GM21528 (cell line): ENCODE measurements around the gene SGPP1.
A peak's percentile ranks its signal among the peaks of the same experiment; 100 is the strongest.
"Not testable (repeated sequence)": the region's sequence is repeated elsewhere in the genome, so short reads cannot be mapped to it uniquely, and the experiment has no call there.

Source experiments
- ATAC-seq: cut with Tn5 transposase; IDR thresholded peaks from one replicate; pipeline ENCODE4 v1.9.1; 2021; ENCODE audit warnings: mild to moderate bottlenecking, moderate library complexity; ENCODE audit not compliant: unreplicated experiment, low FRiP score

Gene SGPP1

GRCh38 chr14:63727736-63728728 is at the start of gene SGPP1:
Gene SGPP1 (minus strand): TSS chr14:63728065. CDS start chr14:63727944, 121 bp downstream.
- peak; percentile 83 for ATAC-seq

GRCh38 chr14:63777024-63777423 is 49.2 kb upstream of the SGPP1 start:
- no peak for ATAC-seq

GRCh38 chr14:63773504-63773903 is 45.6 kb upstream of the SGPP1 start:
- ATAC-seq = no peak

GRCh38 chr14:63770187-63770807 is 42.4 kb upstream of the SGPP1 start:
- peak; percentile 63 for ATAC-seq

- ATAC-seq = no peak
Observed at GRCh38 chr14:63766611-63767010, 38.7 kb upstream of the SGPP1 start.

- no peak for ATAC-seq
Observed at GRCh38 chr14:63764620-63765139, 36.8 kb upstream of the SGPP1 start.

- ATAC-seq = no peak
Observed at GRCh38 chr14:63764103-63764502, 36.2 kb upstream of the SGPP1 start.

GRCh38 chr14:63761351-63762117 is 33.7 kb upstream of the SGPP1 start:
- no peak for ATAC-seq

- no peak for ATAC-seq
Observed at GRCh38 chr14:63760014-63760413, 32.1 kb upstream of the SGPP1 start.

GRCh38 chr14:63759456-63759855 is 31.6 kb upstream of the SGPP1 start:
- peak; percentile 69 for ATAC-seq

GRCh38 chr14:63757211-63757610 is 29.3 kb upstream of the SGPP1 start:
- no peak for ATAC-seq

- ATAC-seq = no peak
Observed at GRCh38 chr14:63752449-63753169, 24.7 kb upstream of the SGPP1 start.

GRCh38 chr14:63751076-63751475 is 23.2 kb upstream of the SGPP1 start:
- ATAC-seq = not testable (repeated sequence)

- ATAC-seq = no peak
Observed at GRCh38 chr14:63747846-63748245, 20.0 kb upstream of the SGPP1 start.

GRCh38 chr14:63745858-63746425 is 18.1 kb upstream of the SGPP1 start:
- ATAC-seq = peak; percentile 76

- no peak for ATAC-seq
Observed at GRCh38 chr14:63745272-63745671, 17.4 kb upstream of the SGPP1 start.

- ATAC-seq = peak; percentile 93
Observed at GRCh38 chr14:63737582-63738006, 9.7 kb upstream of the SGPP1 start.

- no peak for ATAC-seq
Observed at GRCh38 chr14:63735720-63736119, 7.9 kb upstream of the SGPP1 start.

- ATAC-seq = no peak
Observed at GRCh38 chr14:63730659-63731058, 2.8 kb upstream of the SGPP1 start.
